ENCODE measurements around the gene CHI3L2.

Gene CHI3L2

DNA sequence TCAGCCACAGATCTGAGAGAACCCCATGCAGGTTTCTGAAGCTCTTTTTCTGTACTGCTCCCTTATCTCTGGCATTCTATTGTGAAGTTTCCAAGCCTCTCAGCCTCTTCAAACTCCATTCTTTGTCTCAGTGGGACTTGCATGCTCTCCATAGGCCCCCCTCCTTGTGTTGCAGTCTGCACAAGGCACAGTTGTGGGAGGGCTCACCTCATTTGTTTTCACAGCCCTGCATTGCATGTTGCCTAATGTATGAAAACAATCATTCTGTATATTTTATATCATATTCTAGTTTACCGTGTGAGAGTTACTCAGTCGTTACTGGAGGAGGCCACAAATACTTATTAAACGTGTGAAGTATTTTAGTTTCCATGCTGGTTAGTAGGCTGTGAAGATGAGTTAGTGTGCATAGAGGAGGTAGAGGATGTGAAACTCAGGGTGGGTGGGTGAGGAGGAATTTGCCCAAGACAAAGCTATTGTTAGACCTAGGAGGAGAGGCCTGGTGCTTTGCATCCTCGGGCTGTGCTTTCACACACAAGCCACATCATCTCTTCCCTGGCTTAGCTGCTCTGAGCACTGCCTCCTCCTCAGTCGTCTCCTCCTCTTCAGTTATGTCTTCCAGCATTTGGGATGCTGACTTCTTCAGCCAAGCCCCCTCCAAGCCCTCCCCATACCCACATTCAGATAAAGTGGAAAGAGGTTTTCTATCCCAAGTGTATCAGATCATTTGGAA is 7.8 kb upstream of the CHI3L2 start:
- H3K27ac ChIP-seq (ENCODE audit: low read depth in 2 of 2, low read length in 2 of 2): peak overlapping the region; percentile 8 to 61

DNA sequence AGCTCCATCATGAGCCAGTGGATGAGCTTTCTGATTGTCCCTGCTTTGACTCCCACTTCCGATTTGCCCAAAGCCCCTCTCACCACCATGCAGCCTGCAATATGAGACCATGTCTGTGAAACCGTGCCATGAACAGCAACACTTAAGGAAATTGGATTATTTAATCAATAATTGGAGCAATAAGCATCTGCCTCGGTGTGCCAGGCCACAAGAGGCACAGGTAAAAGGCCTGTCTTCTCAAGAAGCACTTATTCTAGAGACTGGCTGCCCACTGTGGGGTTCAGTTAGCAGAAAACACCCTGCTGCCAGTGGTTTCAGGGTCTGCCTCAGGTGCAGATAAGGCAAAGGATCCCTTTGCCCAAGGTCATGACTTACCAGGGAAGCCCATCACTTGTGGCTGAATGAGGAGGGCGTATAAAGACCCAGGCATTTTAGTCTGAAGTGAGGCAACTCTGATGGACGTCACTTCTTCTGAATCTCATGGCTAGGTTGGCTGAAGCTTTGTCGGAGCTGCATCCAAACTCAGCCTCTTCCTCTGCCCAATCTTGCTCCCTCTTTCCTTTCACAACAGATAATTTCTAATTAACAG is 7.1 kb upstream of the CHI3L2 start:
- Histone ChIP-seq H3K27ac (ENCODE audit: low read depth in 2 of 2, low read length in 2 of 2) (peak overlapping the region; percentile 8 to 60), H3K9ac (ENCODE audit: low read depth in 1 of 2, low read length in 2 of 2) (no peak overlapping the region)

More for the DNA sequence above, 7.8 kb upstream of the CHI3L2 start:
- no peak overlapping the region for H3K4me3 ChIP-seq (ENCODE audit: low read length in 2 of 2)
- H3K9ac ChIP-seq (ENCODE audit: low read depth in 1 of 2, low read length in 2 of 2): peak overlapping the region in 1 of 2 donors; percentile 18
- H3K9me3 ChIP-seq (ENCODE audit: control insufficient read depth in 2 of 2, low read length in 2 of 2): no peaks in the 10 kb centered on the region
- no peaks in the 10 kb centered on the region for H3K27me3 ChIP-seq (ENCODE audit: control insufficient read depth in 2 of 2, insufficient read depth in 2 of 2, low read length in 2 of 2)
- H3K36me3 ChIP-seq (ENCODE audit: control insufficient read depth in 2 of 2, insufficient read depth in 2 of 2, low read length in 2 of 2): no peaks in the 10 kb centered on the region
- peaks cover 25 to 29% of the 10 kb centered on the region in 2 donors for H3K4me1 ChIP-seq (ENCODE audit: control insufficient read depth in 2 of 2, insufficient read depth in 2 of 2, low read length in 2 of 2)

DNA sequence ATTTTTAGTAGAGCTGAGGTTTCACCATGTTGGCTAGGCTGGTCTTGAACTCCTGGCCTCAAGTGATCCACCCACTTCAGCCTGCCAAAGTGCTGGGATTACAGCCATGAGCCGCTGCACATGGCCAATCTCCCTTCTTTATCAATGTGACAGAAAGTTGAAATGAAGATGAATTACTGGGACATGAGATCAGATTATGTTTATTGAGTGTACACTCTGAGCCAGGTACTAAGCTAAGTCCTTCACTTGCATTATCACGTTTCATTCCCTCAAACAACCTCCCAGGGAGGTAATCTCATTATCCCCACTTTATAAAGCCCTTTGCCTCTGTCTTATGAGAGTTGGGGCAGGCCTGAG is 6.3 kb upstream of the CHI3L2 start:
- H3K27ac ChIP-seq (ENCODE audit: low read depth in 2 of 2, low read length in 2 of 2): peak overlapping the region in 1 of 2 donors; percentile 74
- peak overlapping the region in 1 of 2 donors; percentile 27 for H3K4me3 ChIP-seq (ENCODE audit: low read length in 2 of 2)
- peaks cover 24 to 25% of the 10 kb centered on the region in 2 donors for H3K4me1 ChIP-seq (ENCODE audit: control insufficient read depth in 2 of 2, insufficient read depth in 2 of 2, low read length in 2 of 2)
- no peaks in the 10 kb centered on the region for H3K36me3 ChIP-seq (ENCODE audit: control insufficient read depth in 2 of 2, insufficient read depth in 2 of 2, low read length in 2 of 2)
- no peak overlapping the region for H3K9ac ChIP-seq (ENCODE audit: low read depth in 1 of 2, low read length in 2 of 2)
- H3K27me3 ChIP-seq (ENCODE audit: control insufficient read depth in 2 of 2, insufficient read depth in 2 of 2, low read length in 2 of 2): no peaks in the 10 kb centered on the region
- no peaks in the 10 kb centered on the region for H3K9me3 ChIP-seq (ENCODE audit: control insufficient read depth in 2 of 2, low read length in 2 of 2)

More for the DNA sequence above, 7.1 kb upstream of the CHI3L2 start:
- Histone ChIP-seq H3K27me3 (ENCODE audit: control insufficient read depth in 2 of 2, insufficient read depth in 2 of 2, low read length in 2 of 2) (no peaks in the 10 kb centered on the region), H3K9me3 (ENCODE audit: control insufficient read depth in 2 of 2, low read length in 2 of 2) (no peaks in the 10 kb centered on the region), H3K4me1 (ENCODE audit: control insufficient read depth in 2 of 2, insufficient read depth in 2 of 2, low read length in 2 of 2) (peaks cover 25 to 29% of the 10 kb centered on the region in 2 donors), H3K4me3 (ENCODE audit: low read length in 2 of 2) (no peak overlapping the region), H3K36me3 (ENCODE audit: control insufficient read depth in 2 of 2, insufficient read depth in 2 of 2, low read length in 2 of 2) (no peaks in the 10 kb centered on the region)

DNA sequence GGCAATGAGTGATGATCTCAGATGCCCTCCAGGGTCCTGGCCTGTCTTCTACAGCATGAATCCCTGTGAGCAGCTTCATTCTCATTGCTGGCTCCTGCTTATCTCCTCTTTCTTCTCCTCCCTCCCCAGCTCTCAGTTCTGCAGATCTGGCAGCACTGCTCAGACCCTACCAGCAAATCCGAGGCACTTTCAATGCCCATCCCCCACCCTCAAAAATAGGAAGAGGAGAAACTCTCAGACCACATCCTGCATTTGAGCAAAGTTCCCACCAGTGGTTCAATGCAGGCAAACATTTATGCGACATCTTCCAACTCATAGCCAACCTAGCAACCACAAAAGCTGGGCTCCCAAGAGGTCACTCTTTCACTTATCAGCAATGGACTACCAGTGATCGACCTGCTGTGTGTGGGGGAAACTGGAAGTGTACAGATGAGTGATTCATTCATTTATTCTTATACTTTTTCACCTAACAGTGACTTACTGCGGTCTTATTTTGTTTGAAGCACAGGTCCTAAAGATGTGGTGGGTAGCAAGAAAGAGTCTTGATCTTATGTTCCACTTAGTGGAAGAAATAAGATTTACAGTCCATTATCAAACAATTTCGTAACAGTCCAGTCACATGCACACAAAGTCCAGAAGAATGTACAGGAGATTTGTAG is 5.8 kb upstream of the CHI3L2 start:
- H3K4me1 ChIP-seq (ENCODE audit: control insufficient read depth in 2 of 2, insufficient read depth in 2 of 2, low read length in 2 of 2): peaks cover 21 to 24% of the 10 kb centered on the region in 2 donors
- peak overlapping the region in 1 of 2 donors; percentile 74 for H3K27ac ChIP-seq (ENCODE audit: low read depth in 2 of 2, low read length in 2 of 2)
- no peaks in the 10 kb centered on the region for H3K27me3 ChIP-seq (ENCODE audit: control insufficient read depth in 2 of 2, insufficient read depth in 2 of 2, low read length in 2 of 2)
- no peaks in the 10 kb centered on the region for H3K9me3 ChIP-seq (ENCODE audit: control insufficient read depth in 2 of 2, low read length in 2 of 2)
- H3K36me3 ChIP-seq (ENCODE audit: control insufficient read depth in 2 of 2, insufficient read depth in 2 of 2, low read length in 2 of 2): no peaks in the 10 kb centered on the region
- H3K9ac ChIP-seq (ENCODE audit: low read depth in 1 of 2, low read length in 2 of 2): peak overlapping the region in 1 of 2 donors; percentile 34
- H3K4me3 ChIP-seq (ENCODE audit: low read length in 2 of 2): peak overlapping the region in 1 of 2 donors; percentile 27

DNA sequence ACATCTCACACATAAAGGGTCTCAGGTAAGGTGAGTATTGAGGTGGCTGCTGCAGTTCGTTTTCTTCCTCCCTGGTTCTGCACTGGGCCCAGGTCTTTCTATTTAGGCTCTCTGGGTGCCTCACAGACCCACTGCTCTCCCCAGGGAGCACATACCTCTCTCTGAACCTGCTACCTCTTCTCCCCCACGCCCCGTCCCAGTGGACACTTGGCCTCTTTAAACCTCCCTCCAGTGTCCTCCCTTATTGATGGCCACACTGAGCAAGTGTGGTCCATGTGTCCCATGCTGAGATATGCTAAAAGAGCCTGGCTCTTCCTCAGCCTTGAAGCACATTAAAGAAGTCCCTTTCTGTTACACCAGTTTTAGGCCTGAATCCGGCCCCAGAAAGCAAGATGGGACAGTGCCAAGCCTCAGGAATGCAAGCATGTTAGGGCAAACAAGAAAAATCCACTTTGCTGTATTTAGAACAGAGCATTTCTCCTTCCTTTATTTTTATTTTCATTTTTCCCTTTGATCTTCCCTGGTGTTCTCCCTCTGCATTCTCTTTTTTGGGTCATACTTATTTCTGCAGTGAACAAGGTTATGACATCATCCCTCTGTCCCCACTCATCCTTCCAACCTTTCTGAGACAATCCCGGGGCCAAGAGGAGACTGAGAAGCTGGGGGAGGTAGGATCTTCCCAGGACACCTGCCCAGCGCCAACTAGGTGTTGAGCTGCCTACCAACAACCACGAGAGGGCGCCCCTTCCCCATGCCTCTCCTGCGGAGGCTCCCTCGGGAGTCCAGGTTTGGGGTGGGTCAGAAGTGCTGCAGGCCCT is 5.0 kb upstream of the CHI3L2 start:
- Histone ChIP-seq H3K9me3 (ENCODE audit: control insufficient read depth in 2 of 2, low read length in 2 of 2) (no peaks in the 10 kb centered on the region), H3K27ac (ENCODE audit: low read depth in 2 of 2, low read length in 2 of 2) (peak overlapping the region in 1 of 2 donors; percentile 74), H3K4me3 (ENCODE audit: low read length in 2 of 2) (no peak overlapping the region), H3K36me3 (ENCODE audit: control insufficient read depth in 2 of 2, insufficient read depth in 2 of 2, low read length in 2 of 2) (no peaks in the 10 kb centered on the region), H3K4me1 (ENCODE audit: control insufficient read depth in 2 of 2, insufficient read depth in 2 of 2, low read length in 2 of 2) (peaks cover 21 to 24% of the 10 kb centered on the region in 2 donors), H3K27me3 (ENCODE audit: control insufficient read depth in 2 of 2, insufficient read depth in 2 of 2, low read length in 2 of 2) (no peaks in the 10 kb centered on the region), H3K9ac (ENCODE audit: low read depth in 1 of 2, low read length in 2 of 2) (peak overlapping the region in 1 of 2 donors; percentile 34)

DNA sequence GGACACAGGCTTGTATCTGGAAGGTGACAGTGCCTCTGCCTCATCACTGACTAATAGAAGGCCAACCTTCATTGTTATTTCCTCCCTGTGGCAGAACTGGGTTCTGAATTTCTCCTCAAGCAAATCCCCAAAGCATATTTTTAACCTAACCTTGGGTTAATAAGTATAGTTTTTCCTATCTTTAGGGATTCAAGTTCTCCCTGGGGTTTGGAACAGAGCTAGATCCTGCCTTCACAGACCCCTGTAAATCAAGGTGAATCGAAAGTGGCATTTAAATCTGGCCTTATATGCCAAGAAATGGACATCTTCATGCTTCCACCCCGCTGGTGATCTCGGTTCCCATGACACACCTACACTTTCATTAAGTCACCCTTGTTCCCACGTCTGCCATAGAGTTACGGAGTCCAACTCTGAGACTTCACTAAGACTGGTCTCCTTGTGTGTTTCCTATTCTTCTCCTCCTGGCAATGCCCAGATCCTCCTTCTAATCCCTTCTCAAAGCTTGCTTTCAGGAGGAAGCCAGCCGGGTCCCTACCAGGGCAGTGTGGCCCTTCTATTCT is 4.3 kb upstream of the CHI3L2 start:
- Histone ChIP-seq H3K27me3 (ENCODE audit: control insufficient read depth in 2 of 2, insufficient read depth in 2 of 2, low read length in 2 of 2) (no peaks in the 10 kb centered on the region), H3K4me3 (ENCODE audit: low read length in 2 of 2) (no peak overlapping the region), H3K36me3 (ENCODE audit: control insufficient read depth in 2 of 2, insufficient read depth in 2 of 2, low read length in 2 of 2) (no peaks in the 10 kb centered on the region), H3K4me1 (ENCODE audit: control insufficient read depth in 2 of 2, insufficient read depth in 2 of 2, low read length in 2 of 2) (peaks cover 21 to 24% of the 10 kb centered on the region in 2 donors), H3K27ac (ENCODE audit: low read depth in 2 of 2, low read length in 2 of 2) (no peak overlapping the region), H3K9ac (ENCODE audit: low read depth in 1 of 2, low read length in 2 of 2) (no peak overlapping the region), H3K9me3 (ENCODE audit: control insufficient read depth in 2 of 2, low read length in 2 of 2) (no peaks in the 10 kb centered on the region)

DNA sequence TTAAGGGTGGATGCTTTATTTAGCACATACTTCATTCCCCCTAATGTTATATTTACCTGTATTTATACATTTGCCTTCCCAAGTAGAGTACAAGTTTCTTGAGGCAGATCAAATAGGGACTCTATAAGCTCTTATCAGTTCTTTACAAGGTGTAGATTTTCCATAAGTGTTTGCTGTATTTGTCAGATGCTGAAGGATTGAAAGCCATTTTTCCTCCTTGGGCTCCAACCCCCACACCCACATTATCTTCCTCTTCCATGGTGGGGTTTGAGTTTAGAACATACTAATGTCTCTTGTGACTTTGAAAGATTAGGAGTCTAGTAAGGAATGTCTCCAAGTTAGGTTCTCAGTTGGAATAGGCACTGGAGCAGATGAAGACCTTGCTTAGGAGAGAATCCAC is 2.4 kb upstream of the CHI3L2 start:
- H3K4me1 ChIP-seq (ENCODE audit: control insufficient read depth in 2 of 2, insufficient read depth in 2 of 2, low read length in 2 of 2): peaks cover 19% of the 10 kb centered on the region in 2 donors
- H3K4me3 ChIP-seq (ENCODE audit: low read length in 2 of 2): no peak overlapping the region
- H3K36me3 ChIP-seq (ENCODE audit: control insufficient read depth in 2 of 2, insufficient read depth in 2 of 2, low read length in 2 of 2): no peaks in the 10 kb centered on the region
- no peak overlapping the region for H3K27ac ChIP-seq (ENCODE audit: low read depth in 2 of 2, low read length in 2 of 2)
- H3K9ac ChIP-seq (ENCODE audit: low read depth in 1 of 2, low read length in 2 of 2): no peak overlapping the region
- no peaks in the 10 kb centered on the region for H3K27me3 ChIP-seq (ENCODE audit: control insufficient read depth in 2 of 2, insufficient read depth in 2 of 2, low read length in 2 of 2)
- H3K9me3 ChIP-seq (ENCODE audit: control insufficient read depth in 2 of 2, low read length in 2 of 2): no peaks in the 10 kb centered on the region

DNA sequence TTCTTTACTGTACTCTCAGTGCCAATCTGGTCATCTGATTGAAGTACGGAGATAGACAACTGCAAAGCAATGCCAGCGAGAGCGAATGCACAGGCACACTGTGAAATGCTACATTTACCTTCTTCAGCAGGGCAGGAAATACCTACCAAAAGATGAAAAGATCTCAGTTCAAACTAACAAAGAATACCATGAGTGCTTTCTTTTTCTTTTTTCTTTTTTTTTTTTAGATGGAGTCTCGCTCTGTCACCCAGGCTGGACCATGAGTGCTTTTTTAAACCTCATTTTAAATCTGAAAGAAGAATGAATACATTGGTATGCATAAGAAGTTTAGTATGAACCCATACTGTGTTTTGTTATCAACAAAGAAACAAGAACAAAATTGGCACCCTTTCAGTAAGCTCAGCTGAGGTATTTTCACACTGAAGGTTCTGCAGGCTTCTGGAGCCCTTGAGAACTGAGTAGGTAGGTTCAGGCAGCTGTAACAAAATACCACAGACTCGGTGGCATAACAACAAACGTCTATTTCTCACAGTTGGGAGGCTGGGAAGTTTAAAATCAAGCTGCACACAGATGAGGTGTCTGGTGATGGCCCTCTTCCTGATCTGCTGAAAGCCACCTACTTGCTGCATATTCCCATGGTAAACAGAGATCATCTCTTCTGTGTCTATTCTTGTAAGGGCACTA is 1.7 kb upstream of the CHI3L2 start:
- no peak overlapping the region for H3K4me3 ChIP-seq (ENCODE audit: low read length in 2 of 2)
- no peak overlapping the region for H3K27ac ChIP-seq (ENCODE audit: low read depth in 2 of 2, low read length in 2 of 2)
- H3K9me3 ChIP-seq (ENCODE audit: control insufficient read depth in 2 of 2, low read length in 2 of 2): no peaks in the 10 kb centered on the region
- peaks cover 13 to 14% of the 10 kb centered on the region in 2 donors for H3K4me1 ChIP-seq (ENCODE audit: control insufficient read depth in 2 of 2, insufficient read depth in 2 of 2, low read length in 2 of 2)
- no peaks in the 10 kb centered on the region for H3K27me3 ChIP-seq (ENCODE audit: control insufficient read depth in 2 of 2, insufficient read depth in 2 of 2, low read length in 2 of 2)
- H3K9ac ChIP-seq (ENCODE audit: low read depth in 1 of 2, low read length in 2 of 2): no peak overlapping the region
- H3K36me3 ChIP-seq (ENCODE audit: control insufficient read depth in 2 of 2, insufficient read depth in 2 of 2, low read length in 2 of 2): no peaks in the 10 kb centered on the region
